ENCODE data around the gene FBXO2. TPM values are rescaled to one million over a fixed set of nuclear protein-coding genes. Genes with fewer than 3 reads are reported as not detected.

The FBXO2 gene
- total and polyA plus RNA-seq, 11 donors: 0.83 to 7.5 (median 2.5) TPM

- DNase-seq (no peak), ATAC-seq (no peak)
- no peaks in the 10 kb centered on the region for H3K36me3 ChIP-seq
- TF ChIP-seq CTCF (IDR thresholded peaks at IDR 0.05): no peak
- no peak overlapping the region for H3K4me3 ChIP-seq
- H3K4me1 ChIP-seq: peaks cover 0 to 31% (median 16%) of the 10 kb centered on the region in 12 donors
- no peak overlapping the region for H3K27ac ChIP-seq
- 83 to 87% (median 87%) methylated on average over 9 of the region's 9 CpGs for WGBS, 4 donors
- intact Hi-C loops (cut with DNase I): loop anchor here in 5 of 10 donors (5.0 kb wide), 4 partner anchors 76 to 609 kb away; no protein-coding TSS in a partner anchor
- H3K27me3 ChIP-seq: peaks cover 0 to 49% (median 17%) of the 10 kb centered on the region in 9 donors
- no peaks in the 10 kb centered on the region for H3K9me3 ChIP-seq
Observed at GRCh38 chr1:11646317-11646716, 7.9 kb downstream of the FBXO2 start.

GRCh38 chr1:11645670-11646265, 8.5 kb downstream of the FBXO2 start:
- Histone ChIP-seq H3K4me1 (peaks cover 0 to 33% (median 15%) of the 10 kb centered on the region in 12 donors), H3K9me3 (no peaks in the 10 kb centered on the region), H3K36me3 (no peaks in the 10 kb centered on the region), H3K4me3 (no peak overlapping the region), H3K27me3 (peaks cover 0 to 48% (median 17%) of the 10 kb centered on the region in 9 donors), H3K27ac (no peak overlapping the region)
- intact Hi-C loops (cut with DNase I): loop anchor here in 6 of 10 donors (2.0 to 5.0 kb wide), 6 partner anchors 77 to 608 kb away; no protein-coding TSS in a partner anchor
- TF ChIP-seq CTCF (IDR thresholded peaks at IDR 0.05) (peak; percentile 61 to 84 (median 78)), POLR2A (IDR thresholded peaks at IDR 0.05) (no peak)
- 26 to 31% (median 27%) methylated on average over 8 of the region's 8 CpGs for WGBS, 4 donors
- DNase-seq (peak; percentile 73 to 90 (median 76)), ATAC-seq (peak in 3 of 4 donors; percentile 46 to 58 (median 57))

- intact Hi-C loops (cut with DNase I): loop anchor here in 6 of 10 donors (2.0 to 5.0 kb wide), 6 partner anchors 77 to 608 kb away; no protein-coding TSS in a partner anchor
- H3K36me3 ChIP-seq: no peaks in the 10 kb centered on the region
- H3K4me1 ChIP-seq: peaks cover 0 to 33% (median 12%) of the 10 kb centered on the region in 12 donors
- peaks cover 0 to 43% (median 15%) of the 10 kb centered on the region in 9 donors for H3K27me3 ChIP-seq
- TF ChIP-seq POLR2A (IDR thresholded peaks at IDR 0.05): no peak
- H3K9me3 ChIP-seq: no peaks in the 10 kb centered on the region
- no peak for ATAC-seq
- no peak for DNase-seq
- 82 to 91% (median 88%) methylated on average over 5 of the region's 5 CpGs for WGBS, 4 donors
- H3K4me3 ChIP-seq: no peak overlapping the region
- no peak overlapping the region for H3K27ac ChIP-seq
Observed at GRCh38 chr1:11645270-11645669, 9.0 kb downstream of the FBXO2 start.

- no peak for DNase-seq
- Histone ChIP-seq H3K27me3 (peaks cover 0 to 30% (median 2%) of the 10 kb centered on the region in 9 donors), H3K27ac (no peak overlapping the region), H3K4me3 (no peak overlapping the region), H3K4me1 (peaks cover 0 to 24% (median 9%) of the 10 kb centered on the region in 12 donors), H3K9me3 (no peaks in the 10 kb centered on the region), H3K36me3 (no peaks in the 10 kb centered on the region)
- TF ChIP-seq POLR2A (IDR thresholded peaks at IDR 0.05) (no peak), CTCF (IDR thresholded peaks at IDR 0.05) (no peak)
- intact Hi-C loops (cut with DNase I): loop anchor here (1.0 to 5.0 kb wide), 13 partner anchors 161 to 607 kb away; partner anchors contain the start of gene DISP3 (in 3 of the 10)
- ATAC-seq: no peak
- 33 to 43% (median 36%) methylated on average over 5 of the region's 5 CpGs for WGBS, 4 donors
Observed at GRCh38 chr1:11643782-11644181, 10.4 kb downstream of the FBXO2 start.

Data from heart left ventricle (tissue), 16 donors.